Measurements from ENCODE around the gene ITPRIPL1. TPM values are rescaled to one million over a fixed set of nuclear protein-coding genes. Genes with fewer than 3 reads are reported as not detected.
A peak's percentile ranks its signal among the peaks of the same experiment; 100 is the strongest.

Gene ITPRIPL1
- total and polyA plus RNA-seq, 10 donors = 0.80 to 6.6 (median 3.6) TPM

DNA sequence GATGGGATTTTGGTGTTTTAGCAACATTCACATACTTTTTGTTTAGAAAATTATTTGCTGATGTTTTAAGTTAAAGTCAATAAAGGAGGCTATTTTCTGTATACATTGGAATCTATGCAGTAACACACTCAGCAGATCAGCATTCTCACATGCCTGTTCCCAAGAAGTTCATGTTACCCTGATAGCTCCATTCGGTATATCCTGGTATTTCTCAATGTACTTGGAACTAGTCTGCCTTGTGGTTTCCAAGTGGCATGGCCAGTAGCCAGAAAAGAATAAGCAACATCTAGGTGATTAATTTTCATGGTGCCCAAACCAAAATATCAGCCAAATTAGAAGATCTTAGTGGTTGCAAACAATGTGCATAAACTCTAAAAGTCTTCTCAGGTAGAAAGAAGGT is 5.3 kb downstream of the ITPRIPL1 start:
- TF ChIP-seq POLR2AphosphoS5 (IDR thresholded peaks at IDR 0.05) (no peak), POLR2A (IDR thresholded peaks at IDR 0.05) (no peak)
- H3K9me3 ChIP-seq = no peaks in the 10 kb centered on the region
- peaks cover 0 to 11% (median 0%) of the 10 kb centered on the region in 6 donors for H3K36me3 ChIP-seq
- H3K4me3 ChIP-seq = no peak overlapping the region
- H3K27me3 ChIP-seq (replicated peaks in 1 of 7) = peaks cover 0 to 7% (median 0%) of the 10 kb centered on the region in 7 donors
- peaks cover 6 to 32% (median 21%) of the 10 kb centered on the region in 6 donors for H3K4me1 ChIP-seq
- H3K27ac ChIP-seq = no peak overlapping the region
- DNase-seq = no peak
- intact Hi-C loops (cut with DNase I; ENCODE audit: low total_unique reads) = no loop called here
- 64 to 89% (median 75%) methylated on average over 1 of the region's 1 CpG for WGBS, 5 donors

- no peaks in the 10 kb centered on the region for H3K9me3 ChIP-seq
- 62 to 80% (median 65%) methylated on average over 3 of the region's 3 CpGs for WGBS, 5 donors
- H3K4me1 ChIP-seq = peaks cover 10 to 43% (median 21%) of the 10 kb centered on the region in 6 donors
- no peak for DNase-seq
- H3K36me3 ChIP-seq = no peaks in the 10 kb centered on the region
- intact Hi-C loops (cut with DNase I; ENCODE audit: low total_unique reads) = no loop called here
- TF ChIP-seq POLR2AphosphoS5 (IDR thresholded peaks at IDR 0.05) (no peak), POLR2A (IDR thresholded peaks at IDR 0.05) (no peak)
- TF ChIP-seq, protein P1, sequence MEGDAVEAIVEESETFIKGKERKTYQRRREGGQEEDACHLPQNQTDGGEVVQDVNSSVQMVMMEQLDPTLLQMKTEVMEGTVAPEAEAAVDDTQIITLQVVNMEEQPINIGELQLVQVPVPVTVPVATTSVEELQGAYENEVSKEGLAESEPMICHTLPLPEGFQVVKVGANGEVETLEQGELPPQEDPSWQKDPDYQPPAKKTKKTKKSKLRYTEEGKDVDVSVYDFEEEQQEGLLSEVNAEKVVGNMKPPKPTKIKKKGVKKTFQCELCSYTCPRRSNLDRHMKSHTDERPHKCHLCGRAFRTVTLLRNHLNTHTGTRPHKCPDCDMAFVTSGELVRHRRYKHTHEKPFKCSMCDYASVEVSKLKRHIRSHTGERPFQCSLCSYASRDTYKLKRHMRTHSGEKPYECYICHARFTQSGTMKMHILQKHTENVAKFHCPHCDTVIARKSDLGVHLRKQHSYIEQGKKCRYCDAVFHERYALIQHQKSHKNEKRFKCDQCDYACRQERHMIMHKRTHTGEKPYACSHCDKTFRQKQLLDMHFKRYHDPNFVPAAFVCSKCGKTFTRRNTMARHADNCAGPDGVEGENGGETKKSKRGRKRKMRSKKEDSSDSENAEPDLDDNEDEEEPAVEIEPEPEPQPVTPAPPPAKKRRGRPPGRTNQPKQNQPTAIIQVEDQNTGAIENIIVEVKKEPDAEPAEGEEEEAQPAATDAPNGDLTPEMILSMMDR (IDR thresholded peaks at IDR 0.05 in 8 of 11, conservative IDR thresholded peaks at IDR 0.05 in 3 of 11) = no peak
- H3K27me3 ChIP-seq (replicated peaks in 1 of 7) = no peaks in the 10 kb centered on the region
- peak overlapping the region in 1 of 8 donors; percentile 9 for H3K27ac ChIP-seq
- H3K4me3 ChIP-seq = no peak overlapping the region
Measured at GRCh38 chr2:96333708-96334107, 8.6 kb downstream of the ITPRIPL1 start.

GRCh38 chr2:96336104-96336775 is 11.1 kb downstream of the ITPRIPL1 start:
- TF ChIP-seq POLR2AphosphoS5 (IDR thresholded peaks at IDR 0.05) = no peak
- TF ChIP-seq, protein P1 (IDR thresholded peaks at IDR 0.05 in 8 of 11, conservative IDR thresholded peaks at IDR 0.05 in 3 of 11) = no peak
- TF ChIP-seq POLR2A (IDR thresholded peaks at IDR 0.05) = no peak
- WGBS, 5 donors = 14 to 28% (median 18%) methylated on average over 9 to 15 of the region's 15 CpGs
- intact Hi-C loops (cut with DNase I; ENCODE audit: low total_unique reads) = no loop called here
- H3K27ac ChIP-seq = peak overlapping the region in 7 of 8 donors; percentile 93 to 97 (median 96)
- H3K4me3 ChIP-seq = peak overlapping the region; percentile 60 to 90 (median 68)
- no peaks in the 10 kb centered on the region for H3K36me3 ChIP-seq
- H3K9me3 ChIP-seq = no peaks in the 10 kb centered on the region
- peaks cover 10 to 43% (median 21%) of the 10 kb centered on the region in 6 donors for H3K4me1 ChIP-seq
- no peaks in the 10 kb centered on the region for H3K27me3 ChIP-seq (replicated peaks in 1 of 7)
- no peak for DNase-seq

DNA sequence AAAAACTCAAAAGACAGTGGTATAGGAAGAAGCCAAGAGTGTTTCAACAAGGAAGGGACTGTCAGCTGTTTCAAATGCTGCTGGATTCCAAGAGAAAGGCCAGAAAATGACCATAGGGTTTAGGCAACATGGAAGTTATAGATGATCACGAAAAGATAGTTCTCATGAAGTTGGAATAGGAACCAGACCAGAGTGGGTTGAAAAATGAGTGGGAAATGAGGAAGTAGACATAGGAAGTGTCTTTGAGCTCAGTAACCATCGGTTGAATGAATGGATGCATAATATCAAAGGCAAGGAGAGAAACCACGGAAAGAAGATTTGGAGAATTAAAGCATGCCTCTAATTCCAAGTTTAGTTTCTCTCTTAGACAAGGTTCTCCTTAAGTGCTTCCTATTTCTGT is 11.8 kb downstream of the ITPRIPL1 start:
- DNase-seq = no peak
- Histone ChIP-seq H3K4me1 (peaks cover 10 to 43% (median 21%) of the 10 kb centered on the region in 6 donors), H3K9me3 (no peaks in the 10 kb centered on the region), H3K27ac (peak overlapping the region in 3 of 8 donors; percentile 96 to 97 (median 97)), H3K36me3 (peaks cover 0 to 6% (median 0%) of the 10 kb centered on the region in 6 donors), H3K27me3 (replicated peaks in 1 of 7) (no peaks in the 10 kb centered on the region), H3K4me3 (no peak overlapping the region)
- 40 to 55% (median 44%) methylated on average over 3 of the region's 3 CpGs for WGBS, 5 donors
- TF ChIP-seq POLR2A (IDR thresholded peaks at IDR 0.05) = no peak
- TF ChIP-seq POLR2AphosphoS5 (IDR thresholded peaks at IDR 0.05) = no peak
- TF ChIP-seq, protein P1 (IDR thresholded peaks at IDR 0.05 in 8 of 11, conservative IDR thresholded peaks at IDR 0.05 in 3 of 11) = no peak
- intact Hi-C loops (cut with DNase I; ENCODE audit: low total_unique reads) = no loop called here
